Osteoblast (primary cell): ENCODE results near the gene ARPC2. TPM values are rescaled to one million over a fixed set of nuclear protein-coding genes. Genes with fewer than 3 reads are reported as not detected.

Experiments
- DNase-seq: peaks from one replicate; pipeline ENCODE4 v3.0.0; 2011; ENCODE audit warnings: low spot score, mixed read lengths; ENCODE audit not compliant: insufficient read length; ENCODE audit errors: missing footprints
- H2AFZ ChIP-seq: 2 replicates; pipeline ENCODE4 v1.6.0; 2011; ENCODE audit warnings: mild to moderate bottlenecking, low read length
- H3K27ac ChIP-seq: 2 replicates; pipeline ENCODE4 v1.5.1; 2011; ENCODE audit warnings: mild to moderate bottlenecking, low read depth, low read length, moderate library complexity
- H3K27me3 ChIP-seq: 2 replicates; pipeline ENCODE4 v1.6.0; 2012; ENCODE audit warnings: mild to moderate bottlenecking, control low read depth, inconsistent platforms, low read length, moderate library complexity; ENCODE audit not compliant: insufficient read depth
- H3K36me3 ChIP-seq: 2 replicates; pipeline ENCODE4 v1.5.1; 2011; ENCODE audit warnings: mild to moderate bottlenecking, low read length, control low read depth, moderate library complexity; ENCODE audit not compliant: insufficient read depth
- H3K4me1 ChIP-seq: 2 replicates; pipeline ENCODE4 v1.5.1; 2011; ENCODE audit warnings: mild to moderate bottlenecking, low read length, control low read depth, moderate library complexity; ENCODE audit not compliant: insufficient read depth
- H3K4me2 ChIP-seq: 2 replicates; pipeline ENCODE4 v1.6.0; 2011; ENCODE audit warnings: mild to moderate bottlenecking, low read length; ENCODE audit not compliant: insufficient read depth
- H3K4me3 ChIP-seq: fragments of 200-600 bp; sonication (generic); 3 replicates; pipeline ENCODE4 v1.5.1; 2012; ENCODE audit warnings: mild to moderate bottlenecking, low read length, inconsistent platforms; ENCODE audit not compliant: insufficient read depth
- H3K79me2 ChIP-seq: 2 replicates; pipeline ENCODE4 v1.6.0; 2012; ENCODE audit warnings: mild to moderate bottlenecking, low read length, control low read depth, inconsistent platforms; ENCODE audit not compliant: insufficient read depth
- H3K9me3 ChIP-seq: 2 replicates; pipeline ENCODE4 v1.5.1; 2011; ENCODE audit warnings: low read depth, low read length, control low read depth
- H4K20me1 ChIP-seq: 2 replicates; pipeline ENCODE4 v1.6.0; 2012; ENCODE audit warnings: mild to moderate bottlenecking, low read length, control low read depth; ENCODE audit not compliant: insufficient read depth
- total RNA-seq: library from RNA; depleted of rRNA; stranded (reverse); fragments of >200 nt; gene quantifications from 2 replicates; pipeline ENCODE4 v1.2.3, GENCODE V29; 2012
- TF ChIP-seq, protein P1 (sequence below): IDR thresholded peaks from 2 replicates; pipeline ENCODE4 v1.5.1; 2011; ENCODE audit warnings: mild to moderate bottlenecking, low read depth, low read length, moderate library complexity; ENCODE audit errors: extremely low read depth

Gene ARPC2
- total RNA-seq, 1 donor = 301 TPM

DNA sequence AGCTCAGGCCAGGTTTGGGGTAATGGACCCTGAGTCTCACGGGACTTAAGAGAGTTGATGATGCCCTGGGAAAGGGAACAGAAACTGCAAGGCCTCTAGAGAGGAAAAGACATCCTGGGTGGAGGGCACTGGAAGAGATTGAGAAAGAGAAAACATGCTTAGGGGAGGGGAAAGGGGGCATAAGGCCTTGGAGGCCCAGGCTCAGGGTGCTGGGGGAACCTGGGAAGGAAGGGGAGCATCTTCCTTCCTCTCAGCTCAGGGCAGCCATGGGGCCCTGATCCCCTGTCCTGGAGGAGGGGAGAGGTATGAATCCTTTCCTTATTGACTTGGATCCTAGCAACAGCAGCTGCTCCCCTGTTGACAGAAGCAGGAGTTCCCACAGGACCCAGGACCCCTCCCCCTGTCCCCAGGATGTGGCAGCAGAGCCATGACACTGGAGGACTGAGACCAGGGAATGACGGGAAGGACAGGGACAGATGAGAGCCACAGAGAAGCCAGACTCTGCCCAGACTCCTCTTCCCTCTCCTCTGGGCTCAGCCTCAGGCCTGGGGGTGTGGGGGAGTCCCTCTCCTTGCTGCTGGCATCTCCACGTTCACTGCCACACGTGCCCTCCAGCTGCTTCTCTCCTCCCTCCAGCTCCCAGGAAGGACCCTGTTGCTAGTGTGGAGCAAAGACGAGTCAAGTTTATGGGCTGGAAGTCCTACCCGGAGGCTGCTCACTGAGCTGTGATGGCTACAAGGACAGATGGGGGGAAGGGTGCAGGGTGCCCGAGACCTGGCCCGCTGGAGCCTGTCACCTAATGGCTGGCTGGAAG lies 44.6 kb downstream of the ARPC2 start:
- no peak overlapping the region for H3K4me2 ChIP-seq
- peaks cover 11% of the 10 kb centered on the region for H4K20me1 ChIP-seq
- no peak overlapping the region for H2AFZ ChIP-seq
- TF ChIP-seq, protein P1, sequence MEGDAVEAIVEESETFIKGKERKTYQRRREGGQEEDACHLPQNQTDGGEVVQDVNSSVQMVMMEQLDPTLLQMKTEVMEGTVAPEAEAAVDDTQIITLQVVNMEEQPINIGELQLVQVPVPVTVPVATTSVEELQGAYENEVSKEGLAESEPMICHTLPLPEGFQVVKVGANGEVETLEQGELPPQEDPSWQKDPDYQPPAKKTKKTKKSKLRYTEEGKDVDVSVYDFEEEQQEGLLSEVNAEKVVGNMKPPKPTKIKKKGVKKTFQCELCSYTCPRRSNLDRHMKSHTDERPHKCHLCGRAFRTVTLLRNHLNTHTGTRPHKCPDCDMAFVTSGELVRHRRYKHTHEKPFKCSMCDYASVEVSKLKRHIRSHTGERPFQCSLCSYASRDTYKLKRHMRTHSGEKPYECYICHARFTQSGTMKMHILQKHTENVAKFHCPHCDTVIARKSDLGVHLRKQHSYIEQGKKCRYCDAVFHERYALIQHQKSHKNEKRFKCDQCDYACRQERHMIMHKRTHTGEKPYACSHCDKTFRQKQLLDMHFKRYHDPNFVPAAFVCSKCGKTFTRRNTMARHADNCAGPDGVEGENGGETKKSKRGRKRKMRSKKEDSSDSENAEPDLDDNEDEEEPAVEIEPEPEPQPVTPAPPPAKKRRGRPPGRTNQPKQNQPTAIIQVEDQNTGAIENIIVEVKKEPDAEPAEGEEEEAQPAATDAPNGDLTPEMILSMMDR = no peak
- peak; percentile 37 for DNase-seq
- H3K9me3 ChIP-seq = no peaks in the 10 kb centered on the region
- peaks cover 32% of the 10 kb centered on the region for H3K36me3 ChIP-seq
- H3K27ac ChIP-seq = no peak overlapping the region
- H3K79me2 ChIP-seq = no peaks in the 10 kb centered on the region
- no peak overlapping the region for H3K4me3 ChIP-seq
- peaks cover 14% of the 10 kb centered on the region for H3K4me1 ChIP-seq
- H3K27me3 ChIP-seq = no peaks in the 10 kb centered on the region

DNA sequence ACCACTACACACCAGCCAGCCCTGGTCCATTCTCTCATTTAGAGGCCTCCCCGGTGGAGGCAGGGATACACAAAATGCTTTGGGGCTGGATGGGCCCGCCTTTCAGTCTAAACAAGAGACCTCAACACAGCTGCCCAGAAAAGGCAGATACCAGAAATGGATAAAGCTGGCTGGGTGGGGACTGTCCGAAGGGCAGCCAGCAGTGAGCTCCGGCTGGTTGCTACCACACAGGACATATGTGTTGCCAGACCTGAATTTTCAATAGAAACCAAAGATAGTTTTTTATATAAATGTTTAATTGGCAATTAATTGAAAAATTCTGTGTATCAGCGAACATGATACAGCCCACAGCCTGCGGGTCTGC lies 45.2 kb downstream of the ARPC2 start:
- H4K20me1 ChIP-seq = peaks cover 11% of the 10 kb centered on the region
- no peaks in the 10 kb centered on the region for H3K27me3 ChIP-seq
- peaks cover 2% of the 10 kb centered on the region for H3K79me2 ChIP-seq
- no peak overlapping the region for H2AFZ ChIP-seq
- DNase-seq = no peak
- TF ChIP-seq, protein P1 = no peak
- no peaks in the 10 kb centered on the region for H3K9me3 ChIP-seq
- no peak overlapping the region for H3K4me3 ChIP-seq
- H3K36me3 ChIP-seq = peaks cover 35% of the 10 kb centered on the region
- H3K4me2 ChIP-seq = no peak overlapping the region
- H3K27ac ChIP-seq = no peak overlapping the region
- H3K4me1 ChIP-seq = peaks cover 14% of the 10 kb centered on the region

DNA sequence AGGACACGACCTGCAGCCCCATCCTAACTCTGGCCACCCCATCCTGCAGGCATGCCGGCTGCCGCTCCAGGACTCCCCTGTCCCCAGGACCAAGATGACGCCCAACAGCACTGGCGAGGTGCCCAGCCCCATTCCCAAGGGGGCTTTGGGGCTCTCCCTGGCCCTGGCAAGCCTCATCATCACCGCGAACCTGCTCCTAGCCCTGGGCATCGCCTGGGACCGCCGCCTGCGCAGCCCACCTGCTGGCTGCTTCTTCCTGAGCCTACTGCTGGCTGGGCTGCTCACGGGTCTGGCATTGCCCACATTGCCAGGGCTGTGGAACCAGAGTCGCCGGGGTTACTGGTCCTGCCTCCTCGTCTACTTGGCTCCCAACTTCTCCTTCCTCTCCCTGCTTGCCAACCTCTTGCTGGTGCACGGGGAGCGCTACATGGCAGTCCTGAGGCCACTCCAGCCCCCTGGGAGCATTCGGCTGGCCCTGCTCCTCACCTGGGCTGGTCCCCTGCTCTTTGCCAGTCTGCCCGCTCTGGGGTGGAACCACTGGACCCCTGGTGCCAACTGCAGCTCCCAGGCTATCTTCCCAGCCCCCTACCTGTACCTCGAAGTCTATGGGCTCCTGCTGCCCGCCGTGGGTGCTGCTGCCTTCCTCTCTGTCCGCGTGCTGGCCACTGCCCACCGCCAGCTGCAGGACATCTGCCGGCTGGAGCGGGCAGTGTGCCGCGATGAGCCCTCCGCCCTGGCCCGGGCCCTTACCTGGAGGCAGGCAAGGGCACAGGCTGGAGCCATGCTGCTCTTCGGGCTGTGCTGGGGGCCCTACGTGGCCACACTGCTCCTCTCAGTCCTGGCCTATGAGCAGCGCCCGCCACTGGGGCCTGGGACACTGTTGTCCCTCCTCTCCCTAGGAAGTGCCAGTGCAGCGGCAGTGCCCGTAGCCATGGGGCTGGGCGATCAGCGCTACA lies 45.9 kb downstream of the ARPC2 start:
- Histone ChIP-seq H3K4me2 (no peak overlapping the region), H3K27ac (no peak overlapping the region), H3K4me1 (peaks cover 14% of the 10 kb centered on the region), H3K36me3 (peaks cover 41% of the 10 kb centered on the region), H3K4me3 (no peak overlapping the region), H4K20me1 (peaks cover 11% of the 10 kb centered on the region), H2AFZ (no peak overlapping the region), H3K79me2 (peaks cover 6% of the 10 kb centered on the region), H3K27me3 (no peaks in the 10 kb centered on the region), H3K9me3 (no peaks in the 10 kb centered on the region)
- TF ChIP-seq, protein P1 = no peak
- peak; percentile 71 for DNase-seq
